ENCODE results near the gene PACS1.

The PACS1 gene

DNA sequence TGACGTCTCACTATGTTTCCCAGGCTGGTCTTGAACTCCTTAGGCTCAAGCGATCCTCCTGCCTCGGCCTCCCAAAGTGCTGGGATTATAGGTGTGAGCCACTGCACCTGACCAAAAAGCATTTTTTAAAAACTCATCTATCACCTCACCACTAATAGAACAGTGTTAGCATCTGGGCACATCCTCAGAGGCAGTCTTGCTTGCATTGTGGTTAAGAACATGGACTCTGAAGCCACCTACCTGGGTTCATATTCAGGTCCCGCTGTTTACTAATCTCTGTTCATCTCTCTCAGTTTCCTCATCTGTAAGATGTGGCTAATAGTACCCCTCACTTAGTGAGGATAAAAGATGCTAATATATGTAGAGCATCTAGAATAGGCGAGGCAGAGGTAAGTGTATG lies 90.6 kb downstream of the PACS1 start:
- TF ChIP-seq CTCF (IDR thresholded peaks at IDR 0.05; ENCODE audit: low read depth, low read length): no peak
- no peak overlapping the region for H3K4me3 ChIP-seq (ENCODE audit: low read depth, low read length)

DNA sequence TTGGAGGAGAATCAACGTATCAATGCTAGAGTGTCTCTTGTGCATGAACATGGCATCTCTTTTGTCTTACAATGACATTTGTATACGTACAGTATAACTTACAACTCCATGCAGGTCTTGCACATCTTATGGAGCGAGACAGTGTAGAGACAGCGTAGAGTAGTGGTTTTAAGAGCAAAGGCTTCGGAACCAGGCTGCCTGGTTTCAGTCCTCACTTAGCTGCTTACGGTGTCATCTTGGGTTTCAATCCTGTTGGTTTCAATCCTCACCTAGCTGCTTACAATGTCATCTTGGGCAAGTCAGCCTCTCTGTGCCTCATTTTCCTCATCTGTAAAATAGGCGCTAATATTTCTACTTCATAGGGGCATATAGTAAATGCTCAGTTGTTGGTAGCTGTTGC lies 98.2 kb downstream of the PACS1 start:
- H3K4me3 ChIP-seq (ENCODE audit: low read depth, low read length): no peak overlapping the region
- TF ChIP-seq CTCF (IDR thresholded peaks at IDR 0.05; ENCODE audit: low read depth, low read length): no peak

GRCh38 chr11:66172146-66172545 lies 102.1 kb downstream of the PACS1 start:
- no peak for TF ChIP-seq CTCF (IDR thresholded peaks at IDR 0.05; ENCODE audit: low read depth, low read length)
- H3K4me3 ChIP-seq (ENCODE audit: low read depth, low read length): no peak overlapping the region

DNA sequence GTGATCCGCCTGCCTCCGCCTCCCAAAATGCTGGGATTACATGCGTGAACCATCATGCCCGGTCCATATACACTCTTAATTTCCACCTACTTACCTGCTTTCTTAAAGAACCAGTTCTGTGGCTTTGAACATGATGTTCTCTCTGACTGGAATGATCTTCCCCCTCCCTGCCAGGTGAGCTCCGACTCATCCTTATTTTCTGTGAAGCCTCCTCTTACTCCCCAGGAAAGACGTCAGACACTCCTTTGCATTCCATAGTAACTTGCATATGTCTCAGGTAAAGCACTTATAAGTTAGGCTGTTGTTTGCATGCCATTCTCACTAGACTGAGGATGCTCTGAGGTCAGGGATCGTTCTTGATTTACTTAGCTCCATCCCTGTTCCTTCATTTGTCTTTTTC lies 106.6 kb downstream of the PACS1 start:
- no peak overlapping the region for H3K4me3 ChIP-seq (ENCODE audit: low read depth, low read length)
- TF ChIP-seq CTCF (IDR thresholded peaks at IDR 0.05; ENCODE audit: low read depth, low read length): no peak

DNA sequence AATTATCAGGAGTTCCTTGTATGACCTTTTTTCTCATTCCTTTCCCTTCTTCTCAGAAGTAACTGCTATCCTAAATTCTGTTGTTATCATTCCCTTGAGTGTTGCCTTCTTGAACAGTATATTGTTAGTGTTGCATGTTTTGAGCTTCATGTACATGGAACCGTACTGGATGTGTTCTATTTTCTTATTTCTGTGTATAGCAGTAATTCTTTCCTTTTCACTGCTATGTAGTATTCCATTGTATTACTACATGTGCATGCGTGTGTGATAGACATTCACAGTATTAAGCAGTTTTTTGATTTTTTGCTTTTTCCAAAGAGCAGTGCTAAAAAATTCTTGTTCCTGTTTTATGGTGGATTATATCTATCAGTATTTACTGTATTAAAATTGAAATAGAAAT lies 108.1 kb downstream of the PACS1 start:
- H3K4me3 ChIP-seq (ENCODE audit: low read depth, low read length): no peak overlapping the region
- no peak for TF ChIP-seq CTCF (IDR thresholded peaks at IDR 0.05; ENCODE audit: low read depth, low read length)

GRCh38 chr11:66178871-66179270 lies 108.8 kb downstream of the PACS1 start:
- no peak overlapping the region for H3K4me3 ChIP-seq (ENCODE audit: low read depth, low read length)
- no peak for TF ChIP-seq CTCF (IDR thresholded peaks at IDR 0.05; ENCODE audit: low read depth, low read length)

DNA sequence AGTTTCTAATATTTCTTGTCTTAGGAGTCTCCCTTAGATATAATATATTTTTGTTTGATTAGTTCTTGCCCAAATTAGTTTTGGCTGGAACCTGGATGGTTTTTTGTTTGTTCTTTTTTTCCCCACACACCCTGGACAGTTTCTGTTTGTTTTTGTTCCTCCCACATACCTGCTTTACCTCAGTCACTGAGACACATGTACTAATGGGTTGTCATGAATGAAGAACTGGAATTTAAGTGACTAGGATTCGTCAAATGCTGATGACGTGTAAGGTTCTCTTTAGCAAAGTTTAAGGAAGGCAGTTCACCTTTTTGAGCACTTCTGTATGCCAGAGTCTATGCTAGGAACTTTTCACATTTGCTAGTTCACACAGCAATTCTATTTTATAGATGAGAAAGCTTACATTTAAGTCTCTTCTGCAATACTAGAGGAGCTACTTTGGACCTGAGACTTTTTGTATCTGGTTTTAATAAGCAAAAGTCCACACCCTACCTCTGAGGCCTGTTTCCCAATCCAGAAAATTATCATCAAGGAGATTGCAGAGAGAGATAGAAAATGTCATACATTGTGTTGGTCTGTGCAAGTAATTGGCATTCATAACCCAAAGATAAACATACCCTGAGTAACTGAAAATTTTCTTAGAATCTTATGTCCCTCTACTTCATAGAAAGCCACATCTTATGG lies 111.7 kb downstream of the PACS1 start:
- TF ChIP-seq CTCF (IDR thresholded peaks at IDR 0.05; ENCODE audit: low read depth, low read length): no peak
- H3K4me3 ChIP-seq (ENCODE audit: low read depth, low read length): no peak overlapping the region
